Measurements from ENCODE around the gene ZFHX2.

ZFHX2 gene

DNA sequence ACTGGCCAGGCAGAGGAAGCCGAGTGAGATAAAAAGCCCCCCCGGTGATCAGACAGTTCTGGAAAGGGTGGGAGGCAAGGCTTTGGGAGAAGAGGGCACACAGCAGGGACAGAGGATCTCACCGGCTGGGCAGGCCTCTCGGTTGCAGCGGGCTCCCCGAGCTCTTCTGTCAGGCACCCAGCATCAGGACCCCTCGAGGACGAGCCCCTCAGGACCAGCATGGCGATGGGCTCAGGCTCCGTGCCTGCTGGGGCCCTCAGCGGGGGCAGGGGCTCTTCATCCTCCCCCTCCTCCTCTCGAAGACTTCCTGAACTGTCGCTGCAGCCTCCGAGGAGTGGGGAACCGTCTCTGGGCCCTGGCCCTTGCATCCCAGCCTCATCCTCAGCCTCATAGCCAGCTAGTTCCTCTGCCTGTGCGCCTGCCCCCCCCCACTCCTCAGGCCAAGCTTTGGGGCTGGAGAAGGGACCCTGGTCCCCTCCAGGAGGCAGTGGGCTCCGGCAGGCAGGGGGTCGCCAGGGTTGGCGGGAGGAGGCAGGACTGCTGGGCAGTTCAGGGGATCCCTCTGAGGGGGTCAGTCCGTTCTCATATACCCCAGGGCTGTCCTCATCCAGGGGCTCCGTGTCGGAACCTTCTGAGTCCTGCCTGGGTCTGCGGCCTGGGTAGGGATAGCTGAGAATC lies 19.4 kb upstream of the ZFHX2 start:
- peaks cover 3% of the 10 kb centered on the region for H3K36me3 ChIP-seq (replicated peaks; ENCODE audit: low read depth, low read length)

DNA sequence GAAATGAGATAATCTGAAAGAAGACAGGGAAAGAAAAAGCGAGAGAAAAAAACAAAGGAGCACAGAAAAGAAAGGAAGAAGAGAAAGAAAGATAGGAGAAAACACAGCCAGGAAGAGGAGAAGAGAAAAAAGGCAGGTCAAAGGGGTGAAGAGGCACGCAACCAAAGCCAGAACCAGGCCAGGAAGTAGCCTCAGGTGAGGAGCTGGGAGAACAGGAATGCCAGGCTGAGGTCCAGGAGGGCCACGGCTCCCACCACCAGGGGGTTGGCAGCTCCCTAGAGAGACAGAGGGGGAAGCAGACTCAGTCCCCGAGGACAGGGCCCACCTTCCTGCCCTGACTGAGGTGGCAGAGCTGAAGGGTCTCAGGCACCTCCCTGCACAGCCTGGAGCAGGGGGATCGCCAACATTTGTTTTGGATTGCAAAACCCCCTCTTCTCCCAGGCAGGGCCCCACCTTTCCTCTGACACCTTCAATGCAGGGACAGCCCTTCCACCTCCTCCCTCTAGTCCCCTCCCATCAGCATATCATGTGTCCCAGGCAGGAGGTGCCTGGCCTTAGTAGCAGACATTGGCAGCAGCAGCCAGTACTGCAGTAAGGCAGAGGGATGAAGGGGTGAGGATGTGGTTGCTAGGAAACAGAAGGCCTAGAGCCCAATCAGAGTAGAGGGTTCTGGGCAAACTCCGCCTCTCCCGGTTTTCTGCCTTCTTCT lies 18.0 kb upstream of the ZFHX2 start:
- peaks cover 13% of the 10 kb centered on the region for H3K36me3 ChIP-seq (replicated peaks; ENCODE audit: low read depth, low read length)
- H3K4me2 ChIP-seq (ENCODE audit: low read length), result no peak overlapping the region
- peaks cover 17% of the 10 kb centered on the region for H3K4me1 ChIP-seq (ENCODE audit: low read length)
- TF ChIP-seq, protein P1, sequence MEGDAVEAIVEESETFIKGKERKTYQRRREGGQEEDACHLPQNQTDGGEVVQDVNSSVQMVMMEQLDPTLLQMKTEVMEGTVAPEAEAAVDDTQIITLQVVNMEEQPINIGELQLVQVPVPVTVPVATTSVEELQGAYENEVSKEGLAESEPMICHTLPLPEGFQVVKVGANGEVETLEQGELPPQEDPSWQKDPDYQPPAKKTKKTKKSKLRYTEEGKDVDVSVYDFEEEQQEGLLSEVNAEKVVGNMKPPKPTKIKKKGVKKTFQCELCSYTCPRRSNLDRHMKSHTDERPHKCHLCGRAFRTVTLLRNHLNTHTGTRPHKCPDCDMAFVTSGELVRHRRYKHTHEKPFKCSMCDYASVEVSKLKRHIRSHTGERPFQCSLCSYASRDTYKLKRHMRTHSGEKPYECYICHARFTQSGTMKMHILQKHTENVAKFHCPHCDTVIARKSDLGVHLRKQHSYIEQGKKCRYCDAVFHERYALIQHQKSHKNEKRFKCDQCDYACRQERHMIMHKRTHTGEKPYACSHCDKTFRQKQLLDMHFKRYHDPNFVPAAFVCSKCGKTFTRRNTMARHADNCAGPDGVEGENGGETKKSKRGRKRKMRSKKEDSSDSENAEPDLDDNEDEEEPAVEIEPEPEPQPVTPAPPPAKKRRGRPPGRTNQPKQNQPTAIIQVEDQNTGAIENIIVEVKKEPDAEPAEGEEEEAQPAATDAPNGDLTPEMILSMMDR (IDR thresholded peaks at IDR 0.05; ENCODE audit: low read depth, low read length), result no peak
- no peak for TF ChIP-seq EZH2phosphoT487 (IDR thresholded peaks at IDR 0.05; ENCODE audit: low read depth)
- no peaks in the 10 kb centered on the region for H3K27me3 ChIP-seq (ENCODE audit: low read depth, low read length)
- H3K27ac ChIP-seq (ENCODE audit: low read length), result no peak overlapping the region
- peaks cover 12% of the 10 kb centered on the region for H3K79me2 ChIP-seq (ENCODE audit: low read length)
- H3K9ac ChIP-seq (ENCODE audit: low read length), result no peak overlapping the region
- H3K4me3 ChIP-seq (ENCODE audit: low read length), result no peak overlapping the region
- no peaks in the 10 kb centered on the region for H4K20me1 ChIP-seq (ENCODE audit: insufficient read depth, low read length)
- no peak overlapping the region for H2AFZ ChIP-seq (ENCODE audit: low read depth, low read length)
- no peaks in the 10 kb centered on the region for H3K9me3 ChIP-seq (ENCODE audit: insufficient read depth, low read length)

More for the DNA sequence above, 19.4 kb upstream of the ZFHX2 start:
- Histone ChIP-seq H3K4me3 (ENCODE audit: low read length) (no peak overlapping the region), H3K79me2 (ENCODE audit: low read length) (peaks cover 12% of the 10 kb centered on the region), H2AFZ (ENCODE audit: low read depth, low read length) (no peak overlapping the region), H3K9me3 (ENCODE audit: insufficient read depth, low read length) (no peaks in the 10 kb centered on the region), H3K27ac (ENCODE audit: low read length) (no peak overlapping the region), H3K27me3 (ENCODE audit: low read depth, low read length) (no peaks in the 10 kb centered on the region), H3K4me1 (ENCODE audit: low read length) (peaks cover 17% of the 10 kb centered on the region), H3K4me2 (ENCODE audit: low read length) (no peak overlapping the region), H3K9ac (ENCODE audit: low read length) (no peak overlapping the region), H4K20me1 (ENCODE audit: insufficient read depth, low read length) (no peaks in the 10 kb centered on the region)
- TF ChIP-seq, protein P1 (IDR thresholded peaks at IDR 0.05; ENCODE audit: low read depth, low read length), result no peak
- TF ChIP-seq EZH2phosphoT487 (IDR thresholded peaks at IDR 0.05; ENCODE audit: low read depth), result no peak

DNA sequence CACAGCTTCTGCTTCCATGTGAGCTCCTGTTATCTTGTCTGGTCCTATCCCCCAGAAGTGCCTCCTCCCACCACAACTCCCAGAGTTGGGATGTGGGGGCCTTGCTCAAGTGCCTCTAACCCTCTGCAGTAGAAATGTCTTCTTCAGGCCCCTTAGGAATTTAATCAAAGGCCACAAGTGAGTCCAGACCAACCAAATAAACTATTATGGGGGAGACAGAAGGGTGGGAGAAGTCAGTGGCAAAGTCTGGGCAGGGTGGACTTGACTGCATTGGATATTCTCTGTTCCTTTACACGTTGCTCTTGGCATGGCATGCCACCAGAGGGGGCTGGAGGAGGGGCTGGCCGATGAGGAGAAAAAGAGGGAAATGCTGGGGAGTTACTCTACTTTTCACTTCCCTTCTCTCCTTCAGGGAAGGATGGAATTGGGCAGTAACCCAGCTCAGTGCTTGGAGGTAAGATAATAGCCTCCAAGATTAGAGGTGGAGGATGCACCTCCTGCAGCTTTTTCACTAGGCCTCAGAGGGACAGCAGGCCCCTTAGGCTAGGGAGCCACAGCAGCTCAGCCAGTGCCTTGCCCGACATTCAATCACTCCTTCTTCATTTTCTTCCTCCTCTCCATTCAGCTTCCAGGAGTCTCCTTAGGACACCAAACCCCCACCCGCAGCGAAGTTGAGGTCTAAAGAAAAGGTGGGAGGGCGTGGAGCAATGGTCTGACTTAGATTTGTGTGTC lies 17.2 kb upstream of the ZFHX2 start:
- peak overlapping the region; percentile 94 for H3K9ac ChIP-seq (ENCODE audit: low read length)

More for the DNA sequence above, 17.2 kb upstream of the ZFHX2 start:
- Histone ChIP-seq H3K4me1 (ENCODE audit: low read length) (peaks cover 17% of the 10 kb centered on the region), H3K4me3 (ENCODE audit: low read length) (peak overlapping the region; percentile 95), H3K4me2 (ENCODE audit: low read length) (peak overlapping the region; percentile 78), H3K36me3 (replicated peaks; ENCODE audit: low read depth, low read length) (peaks cover 13% of the 10 kb centered on the region), H3K79me2 (ENCODE audit: low read length) (peaks cover 12% of the 10 kb centered on the region), H2AFZ (ENCODE audit: low read depth, low read length) (no peak overlapping the region), H3K27ac (ENCODE audit: low read length) (peak overlapping the region; percentile 1; the same call in 1 of the 2 replicates), H3K9me3 (ENCODE audit: insufficient read depth, low read length) (no peaks in the 10 kb centered on the region), H4K20me1 (ENCODE audit: insufficient read depth, low read length) (no peaks in the 10 kb centered on the region), H3K27me3 (ENCODE audit: low read depth, low read length) (no peaks in the 10 kb centered on the region)
- TF ChIP-seq EZH2phosphoT487 (IDR thresholded peaks at IDR 0.05; ENCODE audit: low read depth), result no peak
- TF ChIP-seq, protein P1 (IDR thresholded peaks at IDR 0.05; ENCODE audit: low read depth, low read length), result peak; percentile 54
